Spinal cord (tissue), 10 donors: ENCODE measurements around the gene ADD1. TPM values are rescaled to one million over a fixed set of nuclear protein-coding genes. Genes with fewer than 3 reads are reported as not detected.

Source experiments
- DNase-seq, 6 donors: peaks; one replicate each; pipeline versions ENCODE4 v3.0.0 to v3.0.0-alpha.2; 2013 to 2015; ENCODE audit warnings: low spot score in 6 of 6, low read depth in 4 of 6
- H3K27ac ChIP-seq: one replicate; pipeline ENCODE4 v1.5.1; 2013; ENCODE audit warnings: low read depth, low read length, control low read depth
- H3K27me3 ChIP-seq: one replicate; pipeline ENCODE4 v1.6.1; 2013; ENCODE audit warnings: low read length; ENCODE audit not compliant: control insufficient read depth, insufficient read depth
- H3K36me3 ChIP-seq: one replicate; pipeline ENCODE4 v1.6.1; 2013; ENCODE audit warnings: low read length; ENCODE audit not compliant: control insufficient read depth, insufficient read depth
- H3K4me1 ChIP-seq: one replicate; pipeline ENCODE4 v1.6.1; 2013; ENCODE audit warnings: low read length; ENCODE audit not compliant: control insufficient read depth, insufficient read depth
- H3K4me3 ChIP-seq: one replicate; pipeline ENCODE4 v1.5.1; 2013; ENCODE audit warnings: low read depth, low read length, control low read depth
- H3K9me3 ChIP-seq: one replicate; pipeline ENCODE4 v1.6.1; 2013; ENCODE audit warnings: low read length; ENCODE audit not compliant: control insufficient read depth, insufficient read depth
- WGBS: methylation state at CpG from one replicate; pipeline ENCODE4 v1.1.5; 2013; ENCODE audit warnings: missing lambda C conversion rate; ENCODE audit not compliant: insufficient coverage; 5-methylcytosine and 5-hydroxymethylcytosine counted together
- polyA plus RNA-seq, 2 donors: library from polyadenylated mRNA; unstranded; fragments of 120-200 nt; gene quantifications; one replicate each; pipeline ENCODE4 v1.2.1, GENCODE V29; 2013; ENCODE audit not compliant: insufficient read length in 2 of 2
- total RNA-seq, 2 donors: library from RNA; depleted of rRNA in 1 of 2; stranded (reverse); fragments of 120-200 nt in 1 of 2; fragments of >200 nt in 1 of 2; gene quantifications; one replicate each; pipeline versions ENCODE4 v1.2.3 to v1.2.4, GENCODE V29; 2013 to 2014
- donor health status: healthy.

ADD1 gene
- total and polyA plus RNA-seq, 4 donors, result 201 to 334 (median 306) TPM

DNA sequence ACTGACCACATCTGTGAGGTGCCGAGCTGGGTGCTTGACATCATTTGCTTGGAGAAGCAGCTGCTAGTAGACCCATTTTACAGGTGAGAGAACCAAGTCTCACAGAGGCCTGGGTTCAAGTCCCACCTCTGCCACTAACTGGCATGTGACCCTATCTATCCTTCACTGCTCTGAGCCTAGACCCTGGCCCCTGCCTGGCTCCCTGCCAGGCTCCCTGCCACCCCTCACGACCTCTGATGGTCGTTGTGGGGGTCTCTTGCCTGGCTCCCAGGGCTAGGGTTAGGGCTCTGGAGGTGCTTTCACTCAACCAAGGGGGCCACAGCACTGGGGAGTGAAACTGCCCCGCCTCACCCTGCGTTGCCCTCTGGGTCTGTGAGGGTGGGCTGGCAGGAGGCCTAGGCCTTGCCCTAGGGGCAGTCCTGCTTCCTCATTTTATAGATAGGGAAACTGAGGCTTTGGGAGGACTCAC is 7.2 kb upstream of the ADD1 start:
- Histone ChIP-seq H3K27ac (no peak overlapping the region), H3K9me3 (peaks cover 4% of the 10 kb centered on the region), H3K27me3 (no peaks in the 10 kb centered on the region), H3K4me3 (no peak overlapping the region), H3K36me3 (peaks cover 55% of the 10 kb centered on the region), H3K4me1 (peaks cover 21% of the 10 kb centered on the region)
- 85% methylated on average over 5 of the region's 5 CpGs for WGBS
- no peak for DNase-seq

DNA sequence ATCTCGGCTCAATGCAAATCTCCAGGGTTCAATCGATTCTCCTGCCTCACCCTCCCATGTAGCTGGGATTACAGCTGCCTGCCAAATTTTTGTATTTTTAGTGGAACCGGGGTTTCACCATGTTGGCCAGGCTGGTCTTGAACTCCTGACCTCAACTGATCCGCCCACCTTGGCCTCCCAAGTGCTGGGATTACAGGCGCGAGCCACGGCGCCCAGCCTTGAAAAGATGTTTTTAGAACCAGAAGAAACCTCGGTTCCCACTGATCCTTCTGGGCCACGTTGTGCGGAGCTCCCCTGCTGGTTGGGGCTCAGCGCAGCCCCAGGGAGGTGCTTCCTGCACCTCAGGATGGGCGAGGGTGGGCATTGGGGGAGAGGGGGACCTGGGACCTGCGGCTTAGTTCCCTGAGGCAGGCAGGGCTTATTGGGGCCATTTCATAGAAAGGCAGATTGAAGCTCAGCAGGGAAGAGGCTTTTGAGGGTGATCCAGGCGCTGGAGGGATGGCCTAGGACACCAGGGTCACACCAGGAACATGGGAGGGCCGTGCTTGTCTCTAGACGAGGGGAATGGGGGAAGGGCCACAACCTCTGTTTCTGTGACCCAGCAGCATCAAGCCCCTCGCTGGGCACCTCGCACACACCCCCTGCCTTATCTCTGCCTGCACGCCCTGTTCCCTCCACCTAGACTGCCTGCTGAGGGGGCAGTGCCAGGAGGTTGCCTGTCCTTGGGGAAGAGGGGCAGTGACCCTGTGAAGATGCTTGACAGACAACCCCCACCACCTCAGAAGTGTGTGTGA is 6.3 kb upstream of the ADD1 start:
- WGBS, result 48% methylated on average over 15 of the region's 20 CpGs
- Histone ChIP-seq H3K27me3 (no peaks in the 10 kb centered on the region), H3K36me3 (peaks cover 46% of the 10 kb centered on the region), H3K27ac (peak overlapping the region; percentile 69), H3K9me3 (peaks cover 4% of the 10 kb centered on the region), H3K4me1 (peaks cover 21% of the 10 kb centered on the region), H3K4me3 (no peak overlapping the region)
- DNase-seq, result no peak

DNA sequence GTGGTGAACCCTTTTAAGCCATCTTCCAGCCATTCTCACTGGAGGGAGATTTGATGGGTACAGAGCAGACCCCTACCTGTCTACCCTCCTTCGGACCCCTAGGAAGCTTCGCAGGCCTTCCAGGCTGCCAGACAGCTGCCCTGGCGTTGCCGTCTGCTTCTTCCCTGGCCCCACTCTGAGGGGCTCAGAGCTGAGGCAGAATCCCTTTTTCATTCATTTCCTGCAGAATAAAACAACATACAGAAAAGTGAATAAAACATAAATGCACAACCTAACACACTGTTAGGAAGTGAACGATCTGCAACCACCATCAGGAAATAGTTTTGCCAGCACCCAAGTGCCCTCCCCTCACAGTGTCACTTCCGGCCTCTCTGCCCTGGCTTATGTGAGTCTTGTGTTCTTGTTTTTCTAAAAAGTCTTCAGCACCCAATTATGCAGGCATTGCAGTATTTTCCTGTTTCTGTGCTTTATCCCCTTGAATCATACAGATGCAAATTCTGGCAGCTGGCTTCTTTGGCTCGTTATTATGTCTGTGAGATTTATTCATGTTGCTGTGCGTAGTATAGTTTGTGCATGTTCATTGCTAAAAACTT is 5.6 kb upstream of the ADD1 start:
- DNase-seq, result peak in 2 of 6 donors; percentile 54 to 63
- Histone ChIP-seq H3K27me3 (no peaks in the 10 kb centered on the region), H3K27ac (peak overlapping the region; percentile 69), H3K4me1 (peaks cover 27% of the 10 kb centered on the region), H3K4me3 (no peak overlapping the region), H3K9me3 (peaks cover 4% of the 10 kb centered on the region), H3K36me3 (peaks cover 39% of the 10 kb centered on the region)
- 28% methylated on average over 2 of the region's 8 CpGs for WGBS

DNA sequence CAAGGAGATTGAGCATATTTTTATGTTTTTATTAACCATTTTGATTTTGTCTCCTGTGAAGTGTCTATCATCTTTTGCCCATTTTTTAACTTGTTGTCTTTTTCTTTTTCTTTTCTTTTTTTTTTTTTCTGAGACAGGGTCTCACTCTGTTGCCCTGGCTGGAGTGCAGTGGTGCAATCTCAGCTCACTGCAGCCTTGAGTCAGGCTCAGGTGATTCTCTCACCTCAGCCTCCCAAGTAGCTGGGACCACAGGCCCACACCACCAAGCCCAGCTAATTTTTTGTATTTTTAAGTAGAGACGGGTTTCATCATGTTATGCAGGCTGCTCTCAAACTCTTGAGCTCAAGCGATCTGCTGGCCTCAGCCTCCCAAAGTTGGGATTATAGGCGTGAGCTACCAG is 4.6 kb upstream of the ADD1 start:
- Histone ChIP-seq H3K27me3 (no peaks in the 10 kb centered on the region), H3K4me1 (peaks cover 31% of the 10 kb centered on the region), H3K4me3 (no peak overlapping the region), H3K36me3 (peaks cover 28% of the 10 kb centered on the region), H3K27ac (no peak overlapping the region), H3K9me3 (peaks cover 4% of the 10 kb centered on the region)
- no CpG with 5 or more reads among the region's 3 CpGs for WGBS
- no peak for DNase-seq

DNA sequence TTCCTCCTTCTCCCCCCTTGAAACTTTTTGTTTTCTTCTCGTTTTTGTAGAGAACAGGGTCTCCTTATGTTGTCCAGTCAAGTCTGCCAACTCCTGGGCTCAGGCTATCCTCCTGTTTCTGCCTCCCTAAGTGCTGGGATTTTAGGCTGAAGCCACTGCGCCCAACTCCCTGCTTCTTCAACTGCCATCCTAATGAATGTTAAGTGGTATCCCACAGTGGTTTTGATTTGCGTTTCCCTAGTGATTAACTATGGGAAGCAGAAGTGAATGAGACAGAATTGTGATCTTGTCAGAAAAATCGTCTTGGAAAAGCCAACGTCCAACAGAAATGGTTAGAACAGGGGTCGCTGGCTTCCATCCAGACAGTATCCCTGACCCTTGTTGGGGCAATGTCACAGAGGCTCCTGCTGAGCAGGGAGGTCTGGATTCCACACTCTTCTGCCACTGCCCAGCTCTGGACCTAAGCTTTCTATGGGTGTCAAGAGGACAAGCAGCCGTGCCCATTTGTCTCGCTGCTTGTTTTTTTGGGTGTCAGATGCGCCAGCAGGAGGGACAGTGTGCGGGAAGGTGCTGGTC is 869 bp upstream of the ADD1 start:
- Histone ChIP-seq H3K27ac (peak overlapping the region; percentile 83), H3K9me3 (peaks cover 4% of the 10 kb centered on the region), H3K4me3 (peak overlapping the region; percentile 62), H3K36me3 (no peaks in the 10 kb centered on the region), H3K4me1 (peaks cover 18% of the 10 kb centered on the region), H3K27me3 (no peaks in the 10 kb centered on the region)
- DNase-seq, result peak in 2 of 6 donors; percentile 39 to 52
- 1% methylated on average over 9 of the region's 10 CpGs for whole genome bisulfite sequencing

DNA sequence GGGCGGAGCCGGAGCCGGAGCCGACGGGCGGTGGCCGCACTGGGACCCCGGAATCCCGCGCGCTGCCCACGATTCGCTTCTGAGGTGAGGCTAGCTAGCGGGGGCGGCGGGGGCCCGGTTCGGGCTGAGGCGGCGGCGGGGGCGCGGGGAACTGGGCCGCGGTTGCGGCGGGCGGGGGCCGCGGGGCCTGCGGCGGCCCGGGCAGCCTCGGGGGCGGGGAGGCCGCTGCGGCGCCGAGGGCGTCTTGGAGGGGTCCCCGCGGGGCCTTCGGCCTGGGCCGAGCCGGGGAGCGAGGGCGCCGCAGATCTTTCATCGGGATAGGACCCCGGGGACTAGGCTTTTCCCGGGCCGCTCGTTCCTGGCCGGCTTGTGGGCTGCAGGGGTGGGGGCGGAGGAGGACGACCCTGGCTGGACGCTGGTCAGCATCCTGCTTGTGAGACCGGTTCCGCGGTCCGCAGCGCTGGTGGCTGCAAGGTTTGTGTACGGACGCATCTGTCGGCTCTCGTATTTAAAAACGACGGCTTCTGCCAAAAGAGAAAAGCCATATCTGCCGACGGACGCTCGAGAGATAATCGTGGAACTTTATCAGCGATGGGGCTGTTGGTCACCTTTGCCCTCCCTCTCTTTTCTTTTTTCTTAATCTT is 419 bp downstream of the ADD1 start:
- Histone ChIP-seq H3K36me3 (no peaks in the 10 kb centered on the region), H3K4me3 (peak overlapping the region; percentile 85), H3K27ac (peak overlapping the region; percentile 76), H3K9me3 (peaks cover 4% of the 10 kb centered on the region), H3K27me3 (no peaks in the 10 kb centered on the region), H3K4me1 (peaks cover 16% of the 10 kb centered on the region)
- DNase-seq, result peak in 2 of 6 donors; percentile 62 to 67
- 0% methylated on average over 72 of the region's 74 CpGs for WGBS

DNA sequence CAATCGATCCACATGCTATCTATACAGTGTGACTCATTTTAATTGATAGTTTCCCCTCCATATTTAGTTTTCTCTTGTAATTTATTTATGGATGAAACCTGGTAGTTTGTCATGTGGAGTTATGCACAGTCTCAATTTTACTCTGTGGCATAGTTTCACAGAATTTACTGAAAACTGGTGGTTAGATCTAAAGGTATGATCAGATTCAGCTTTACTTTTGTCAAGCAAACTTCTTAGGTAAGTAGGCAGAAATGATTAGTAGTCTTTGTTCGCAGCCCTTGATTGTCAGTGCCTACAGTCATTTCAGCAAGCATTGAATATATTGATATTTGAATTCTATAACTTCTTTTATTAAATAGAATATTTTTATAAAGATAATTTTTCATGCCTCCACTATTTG is 2.5 kb downstream of the ADD1 start:
- no peak for DNase-seq
- H3K9me3 ChIP-seq, result no peaks in the 10 kb centered on the region
- no peaks in the 10 kb centered on the region for H3K27me3 ChIP-seq
- no peaks in the 10 kb centered on the region for H3K36me3 ChIP-seq
- H3K4me1 ChIP-seq, result peaks cover 16% of the 10 kb centered on the region
- no peak overlapping the region for H3K4me3 ChIP-seq
- WGBS, result no CpG with 5 or more reads among the region's 2 CpGs
- no peak overlapping the region for H3K27ac ChIP-seq

DNA sequence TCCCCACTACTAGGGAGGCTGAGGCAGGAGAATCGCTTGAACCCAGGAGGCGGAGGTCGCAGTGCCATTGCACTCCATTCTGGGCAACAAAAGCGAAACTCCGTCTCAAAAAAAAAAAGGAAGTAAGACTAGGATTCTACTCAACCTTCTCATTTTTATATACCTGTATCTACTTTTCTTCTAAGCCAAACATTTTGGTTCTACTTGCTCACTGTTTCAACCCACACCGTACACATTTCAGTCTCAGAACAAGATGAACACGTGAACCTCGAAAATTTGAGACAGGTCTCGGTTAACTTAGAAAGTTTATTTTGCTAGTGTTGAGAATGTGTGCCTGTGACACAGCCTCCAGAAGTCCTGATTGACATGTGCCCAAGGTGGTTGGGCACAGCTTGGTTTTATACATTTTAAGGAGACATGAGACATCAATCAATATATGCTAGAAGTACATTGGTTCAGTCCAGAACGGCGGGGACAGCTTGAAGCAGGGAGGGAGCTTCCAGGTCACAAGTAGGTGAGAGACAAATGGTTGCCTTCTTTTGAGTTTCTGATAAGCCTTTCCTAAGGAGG is 3.7 kb downstream of the ADD1 start:
- peaks cover 18% of the 10 kb centered on the region for H3K4me1 ChIP-seq
- H3K27ac ChIP-seq, result no peak overlapping the region
- H3K9me3 ChIP-seq, result no peaks in the 10 kb centered on the region
- H3K27me3 ChIP-seq, result no peaks in the 10 kb centered on the region
- DNase-seq, result no peak
- WGBS, result 91% methylated on average over 6 of the region's 11 CpGs
- H3K4me3 ChIP-seq, result no peak overlapping the region
- H3K36me3 ChIP-seq, result no peaks in the 10 kb centered on the region

DNA sequence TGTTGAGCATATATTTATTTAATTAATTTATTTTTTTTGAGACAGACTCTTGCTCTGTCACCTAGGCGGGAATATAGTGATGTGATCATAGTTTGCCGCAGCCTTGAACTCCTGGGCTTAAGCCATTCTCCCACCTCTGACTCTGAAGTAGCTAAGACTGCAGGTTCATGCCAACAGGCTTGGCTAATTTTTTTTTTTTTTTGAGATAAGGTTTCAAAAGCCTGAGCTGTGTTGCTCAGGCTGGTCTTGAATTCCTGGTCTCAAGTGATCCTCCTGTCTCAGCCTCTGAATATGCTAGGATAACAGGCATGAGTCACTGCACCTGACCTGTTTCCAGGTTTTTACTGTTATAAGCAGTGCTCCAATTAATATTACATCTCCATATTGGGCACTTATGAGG is 4.8 kb downstream of the ADD1 start:
- 80% methylated on average over 1 of the region's 2 CpGs for WGBS
- Histone ChIP-seq H3K27ac (no peak overlapping the region), H3K9me3 (no peaks in the 10 kb centered on the region), H3K4me3 (no peak overlapping the region), H3K4me1 (peaks cover 15% of the 10 kb centered on the region), H3K36me3 (peaks cover 1% of the 10 kb centered on the region), H3K27me3 (no peaks in the 10 kb centered on the region)
- no peak for DNase-seq
